ENCODE measurements around the gene BMP7.

BMP7 gene

DNA sequence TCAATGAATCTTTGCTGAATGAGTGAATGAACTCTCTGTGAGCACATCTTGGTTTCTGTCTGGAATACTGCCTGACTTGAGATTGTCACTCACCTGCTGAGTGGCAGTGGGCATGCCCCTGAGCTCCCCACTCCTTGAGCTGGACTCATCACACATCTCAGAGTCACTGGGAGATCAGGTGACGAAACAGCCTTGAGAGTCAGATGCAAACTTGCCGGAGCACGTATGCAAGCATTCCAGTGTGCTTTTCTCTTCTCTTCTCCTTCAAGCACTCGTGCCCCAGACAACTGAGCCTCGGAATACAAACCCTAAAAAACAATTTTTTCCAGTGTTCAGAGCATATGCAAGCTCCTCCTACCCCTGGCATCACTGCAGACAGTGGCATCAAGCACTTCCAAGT lies 9.4 kb upstream of the BMP7 start:
- H3K4me1 ChIP-seq (ENCODE audit: control insufficient read depth, insufficient read depth, low read length, unreplicated experiment): no peaks in the 10 kb centered on the region
- H3K27me3 ChIP-seq (ENCODE audit: insufficient read depth, low read length): peaks cover 48% of the 10 kb centered on the region
- no peak overlapping the region for H3K4me3 ChIP-seq (ENCODE audit: low read depth, low read length)

DNA sequence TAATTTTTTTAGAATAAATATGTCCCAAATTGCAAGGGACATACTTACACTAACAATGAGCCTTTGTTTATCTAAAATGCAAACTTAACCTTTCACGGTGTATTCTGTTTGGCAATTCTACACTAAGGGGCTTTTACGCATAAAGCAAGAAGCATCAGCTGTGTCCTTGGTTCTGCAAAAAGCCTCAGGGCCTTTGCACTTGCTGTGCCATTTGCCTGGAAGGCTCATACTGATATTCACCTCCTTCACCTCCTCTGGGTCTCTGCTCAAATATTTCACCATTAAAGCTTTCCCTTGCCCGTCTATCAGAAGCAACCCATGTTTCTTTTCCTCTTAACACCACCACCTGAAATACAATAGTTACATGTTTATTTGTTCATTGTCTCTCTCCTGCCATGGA lies 8.9 kb upstream of the BMP7 start:
- Histone ChIP-seq H3K36me3 (ENCODE audit: insufficient read depth, low read length) (no peaks in the 10 kb centered on the region), H2AFZ (ENCODE audit: low read length, unreplicated experiment) (no peak overlapping the region), H3K79me2 (ENCODE audit: control insufficient read depth, insufficient read depth, low read length, unreplicated experiment) (no peaks in the 10 kb centered on the region), H3K4me1 (ENCODE audit: control insufficient read depth, insufficient read depth, low read length, unreplicated experiment) (no peaks in the 10 kb centered on the region), H3K27me3 (ENCODE audit: insufficient read depth, low read length) (peaks cover 49% of the 10 kb centered on the region), H3K4me3 (ENCODE audit: low read depth, low read length) (no peak overlapping the region), H3K27ac (ENCODE audit: low read depth, low read length) (no peak overlapping the region)

More for the DNA sequence above, 9.4 kb upstream of the BMP7 start:
- Histone ChIP-seq H3K27ac (ENCODE audit: low read depth, low read length) (no peak overlapping the region), H3K79me2 (ENCODE audit: control insufficient read depth, insufficient read depth, low read length, unreplicated experiment) (no peaks in the 10 kb centered on the region), H2AFZ (ENCODE audit: low read length, unreplicated experiment) (no peak overlapping the region), H3K36me3 (ENCODE audit: insufficient read depth, low read length) (no peaks in the 10 kb centered on the region)

DNA sequence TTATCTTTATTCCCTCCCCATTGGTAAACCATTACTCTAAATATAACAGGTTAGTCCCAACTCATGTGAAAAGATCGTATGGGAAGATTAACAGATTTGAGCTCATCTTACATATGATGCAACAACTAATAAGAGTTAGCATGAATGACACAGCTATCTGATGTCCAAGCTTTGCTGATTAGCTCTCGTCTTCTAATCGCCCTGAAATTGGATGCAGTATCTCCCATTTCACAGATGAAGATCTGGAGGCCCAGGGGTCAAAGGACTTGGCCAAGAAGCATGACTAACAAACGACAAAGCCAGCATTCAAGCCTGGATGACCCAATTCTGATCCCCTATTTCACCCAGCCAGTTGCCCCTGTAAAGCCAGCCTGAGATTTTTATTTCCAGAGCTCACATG lies 8.4 kb upstream of the BMP7 start:
- Histone ChIP-seq H3K27ac (ENCODE audit: low read depth, low read length) (no peak overlapping the region), H3K4me1 (ENCODE audit: control insufficient read depth, insufficient read depth, low read length, unreplicated experiment) (no peaks in the 10 kb centered on the region), H3K36me3 (ENCODE audit: insufficient read depth, low read length) (no peaks in the 10 kb centered on the region), H3K4me3 (ENCODE audit: low read depth, low read length) (no peak overlapping the region), H3K27me3 (ENCODE audit: insufficient read depth, low read length) (peaks cover 48% of the 10 kb centered on the region), H2AFZ (ENCODE audit: low read length, unreplicated experiment) (no peak overlapping the region), H3K79me2 (ENCODE audit: control insufficient read depth, insufficient read depth, low read length, unreplicated experiment) (no peaks in the 10 kb centered on the region)

GRCh38 chr20:57274299-57274698 lies 7.9 kb upstream of the BMP7 start:
- no peak overlapping the region for H3K27ac ChIP-seq (ENCODE audit: low read depth, low read length)
- H3K4me1 ChIP-seq (ENCODE audit: control insufficient read depth, insufficient read depth, low read length, unreplicated experiment): no peaks in the 10 kb centered on the region
- H3K79me2 ChIP-seq (ENCODE audit: control insufficient read depth, insufficient read depth, low read length, unreplicated experiment): no peaks in the 10 kb centered on the region
- H3K27me3 ChIP-seq (ENCODE audit: insufficient read depth, low read length): peaks cover 53% of the 10 kb centered on the region
- no peaks in the 10 kb centered on the region for H3K36me3 ChIP-seq (ENCODE audit: insufficient read depth, low read length)
- no peak overlapping the region for H3K4me3 ChIP-seq (ENCODE audit: low read depth, low read length)
- H2AFZ ChIP-seq (ENCODE audit: low read length, unreplicated experiment): no peak overlapping the region

- Histone ChIP-seq H3K79me2 (ENCODE audit: control insufficient read depth, insufficient read depth, low read length, unreplicated experiment) (no peaks in the 10 kb centered on the region), H3K4me3 (ENCODE audit: low read depth, low read length) (no peak overlapping the region), H2AFZ (ENCODE audit: low read length, unreplicated experiment) (no peak overlapping the region), H3K36me3 (ENCODE audit: insufficient read depth, low read length) (no peaks in the 10 kb centered on the region), H3K4me1 (ENCODE audit: control insufficient read depth, insufficient read depth, low read length, unreplicated experiment) (no peaks in the 10 kb centered on the region), H3K27ac (ENCODE audit: low read depth, low read length) (no peak overlapping the region), H3K27me3 (ENCODE audit: insufficient read depth, low read length) (peaks cover 48% of the 10 kb centered on the region)
Measured at GRCh38 chr20:57272883-57273535, 6.6 kb upstream of the BMP7 start.

DNA sequence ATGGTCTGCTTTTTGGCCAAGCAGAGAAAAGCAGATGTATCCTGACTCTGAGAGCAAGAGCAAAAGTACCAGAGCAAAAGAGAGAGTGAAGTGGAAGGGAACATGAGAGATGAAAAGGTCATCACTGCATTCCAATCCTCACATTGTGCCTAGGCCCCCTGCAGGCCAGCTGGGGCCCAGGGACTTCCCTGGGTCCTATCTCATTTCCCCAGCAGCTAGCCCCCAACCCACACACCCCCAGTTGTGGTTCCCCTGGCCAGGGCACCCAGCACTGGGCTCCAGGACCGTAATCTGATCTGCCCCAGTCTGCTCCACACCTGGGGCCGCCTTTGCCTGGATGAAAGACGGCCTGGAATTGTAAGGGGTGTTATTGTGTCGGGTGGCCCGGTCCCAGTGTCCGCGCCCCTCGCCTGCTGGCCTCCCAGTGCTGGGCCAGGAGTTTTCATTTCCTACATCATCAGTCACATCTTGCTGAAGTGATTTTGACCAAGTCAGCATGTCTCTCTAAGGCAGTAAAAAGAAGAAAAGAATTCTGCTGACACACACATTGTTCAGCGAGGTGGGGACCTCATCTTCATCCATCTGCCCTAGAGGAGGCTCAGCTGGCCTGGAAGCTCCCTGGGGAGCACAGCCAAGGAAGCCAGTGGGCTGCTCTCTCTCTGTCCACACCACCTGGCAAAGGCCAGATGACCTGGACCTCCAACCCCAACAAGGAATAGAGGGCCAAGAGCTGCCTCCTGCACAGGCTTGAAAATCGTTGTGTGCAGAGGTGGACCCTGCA lies 4.0 kb upstream of the BMP7 start:
- H3K4me3 ChIP-seq (ENCODE audit: low read depth, low read length): no peak overlapping the region
- peaks cover 67% of the 10 kb centered on the region for H3K27me3 ChIP-seq (ENCODE audit: insufficient read depth, low read length)
- H3K27ac ChIP-seq (ENCODE audit: low read depth, low read length): no peak overlapping the region
- no peaks in the 10 kb centered on the region for H3K36me3 ChIP-seq (ENCODE audit: insufficient read depth, low read length)
- H2AFZ ChIP-seq (ENCODE audit: low read length, unreplicated experiment): no peak overlapping the region
- H3K79me2 ChIP-seq (ENCODE audit: control insufficient read depth, insufficient read depth, low read length, unreplicated experiment): no peaks in the 10 kb centered on the region
- H3K4me1 ChIP-seq (ENCODE audit: control insufficient read depth, insufficient read depth, low read length, unreplicated experiment): no peaks in the 10 kb centered on the region

DNA sequence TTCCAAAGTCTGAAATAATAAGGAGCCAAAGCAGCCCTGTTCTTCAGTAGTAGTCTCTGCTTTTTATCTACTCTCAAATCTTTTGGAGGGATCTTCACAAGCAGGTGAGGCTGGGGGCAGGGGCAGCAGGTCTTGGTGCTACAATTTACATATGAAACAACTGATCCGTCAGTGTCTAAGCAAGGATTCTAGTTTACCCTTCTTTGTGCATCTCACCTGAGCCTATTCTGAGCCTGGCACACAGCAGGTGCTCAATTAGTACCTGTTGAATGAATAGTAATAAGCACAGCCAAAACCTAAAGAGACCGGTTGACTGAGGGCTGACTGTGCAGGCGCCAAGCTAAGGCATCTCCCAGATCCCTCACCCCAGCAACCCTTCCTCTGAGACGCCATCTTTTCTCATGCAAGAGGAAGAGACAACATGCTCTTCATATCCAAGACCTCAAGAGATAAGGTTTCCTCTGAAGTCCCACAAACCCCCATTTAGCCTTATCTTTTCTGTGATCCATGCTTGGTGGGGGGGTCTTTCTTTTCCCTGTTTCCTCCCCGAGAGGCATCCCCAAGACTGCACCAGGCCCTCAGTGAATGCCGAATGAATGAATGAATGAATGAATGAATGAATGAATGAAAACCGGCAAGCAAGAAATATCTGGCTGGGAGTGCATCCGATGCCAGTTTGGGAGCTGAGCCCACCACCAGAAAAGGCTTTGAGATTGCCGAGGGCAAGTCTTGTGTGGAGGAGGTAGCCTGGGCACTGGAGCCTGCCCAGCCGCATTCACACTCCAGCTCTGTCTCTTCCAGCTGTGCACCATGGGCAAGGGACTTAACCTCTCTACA lies 2.9 kb upstream of the BMP7 start:
- Histone ChIP-seq H3K4me3 (ENCODE audit: low read depth, low read length) (no peak overlapping the region), H3K36me3 (ENCODE audit: insufficient read depth, low read length) (no peaks in the 10 kb centered on the region), H3K27me3 (ENCODE audit: insufficient read depth, low read length) (peaks cover 68% of the 10 kb centered on the region), H3K27ac (ENCODE audit: low read depth, low read length) (no peak overlapping the region), H3K4me1 (ENCODE audit: control insufficient read depth, insufficient read depth, low read length, unreplicated experiment) (no peaks in the 10 kb centered on the region), H3K79me2 (ENCODE audit: control insufficient read depth, insufficient read depth, low read length, unreplicated experiment) (no peaks in the 10 kb centered on the region), H2AFZ (ENCODE audit: low read length, unreplicated experiment) (no peak overlapping the region)

- no peaks in the 10 kb centered on the region for H3K4me1 ChIP-seq (ENCODE audit: control insufficient read depth, insufficient read depth, low read length, unreplicated experiment)
- no peak overlapping the region for H3K27ac ChIP-seq (ENCODE audit: low read depth, low read length)
- no peak overlapping the region for H3K4me3 ChIP-seq (ENCODE audit: low read depth, low read length)
- no peaks in the 10 kb centered on the region for H3K79me2 ChIP-seq (ENCODE audit: control insufficient read depth, insufficient read depth, low read length, unreplicated experiment)
- H2AFZ ChIP-seq (ENCODE audit: low read length, unreplicated experiment): no peak overlapping the region
- no peaks in the 10 kb centered on the region for H3K36me3 ChIP-seq (ENCODE audit: insufficient read depth, low read length)
- peaks cover 71% of the 10 kb centered on the region for H3K27me3 ChIP-seq (ENCODE audit: insufficient read depth, low read length)
Measured at GRCh38 chr20:57268399-57269076, 2.1 kb upstream of the BMP7 start.

GRCh38 chr20:57267158-57267821 lies 849 bp upstream of the BMP7 start:
- Histone ChIP-seq H3K4me1 (ENCODE audit: control insufficient read depth, insufficient read depth, low read length, unreplicated experiment) (no peaks in the 10 kb centered on the region), H3K27me3 (ENCODE audit: insufficient read depth, low read length) (peaks cover 84% of the 10 kb centered on the region), H2AFZ (ENCODE audit: low read length, unreplicated experiment) (no peak overlapping the region), H3K36me3 (ENCODE audit: insufficient read depth, low read length) (no peaks in the 10 kb centered on the region), H3K4me3 (ENCODE audit: low read depth, low read length) (no peak overlapping the region), H3K27ac (ENCODE audit: low read depth, low read length) (no peak overlapping the region), H3K79me2 (ENCODE audit: control insufficient read depth, insufficient read depth, low read length, unreplicated experiment) (no peaks in the 10 kb centered on the region)

- Histone ChIP-seq H3K79me2 (ENCODE audit: control insufficient read depth, insufficient read depth, low read length, unreplicated experiment) (no peaks in the 10 kb centered on the region), H3K27ac (ENCODE audit: low read depth, low read length) (no peak overlapping the region), H3K4me3 (ENCODE audit: low read depth, low read length) (no peak overlapping the region), H3K36me3 (ENCODE audit: insufficient read depth, low read length) (no peaks in the 10 kb centered on the region), H3K4me1 (ENCODE audit: control insufficient read depth, insufficient read depth, low read length, unreplicated experiment) (no peaks in the 10 kb centered on the region), H2AFZ (ENCODE audit: low read length, unreplicated experiment) (no peak overlapping the region), H3K27me3 (ENCODE audit: insufficient read depth, low read length) (peaks cover 85% of the 10 kb centered on the region)
Measured at GRCh38 chr20:57265997-57266290, 497 bp downstream of the BMP7 start.

All from ACC112 (cell line).